Chondrocyte (in vitro differentiated cells): ENCODE measurements around the gene GFPT1. TPM values are rescaled to one million over a fixed set of nuclear protein-coding genes. Genes with fewer than 3 reads are reported as not detected.

Experiments
- DNase-seq: peaks from one replicate; pipeline ENCODE4 v3.0.0; 2021; ENCODE audit warnings: mixed read lengths, low spot score
- H3K27ac Mint-ChIP-seq: one replicate; pipeline ENCODE4 v1.8.0; 2021; ENCODE audit warnings: mild to moderate bottlenecking, moderate library complexity, mixed read lengths; ENCODE audit not compliant: unreplicated experiment
- H3K27me3 Mint-ChIP-seq: 2 replicates; pipeline ENCODE4 v1.8.0; 2021; ENCODE audit warnings: low read depth, mixed read lengths
- H3K36me3 Mint-ChIP-seq: 2 replicates; pipeline ENCODE4 v1.8.0; 2021; ENCODE audit warnings: low read depth, mixed read lengths
- H3K4me1 Mint-ChIP-seq: 2 replicates; pipeline ENCODE4 v1.8.0; 2021; ENCODE audit warnings: low read depth, mild to moderate bottlenecking, mixed read lengths
- H3K4me3 Mint-ChIP-seq: one replicate; pipeline ENCODE4 v1.8.0; 2021; ENCODE audit warnings: mild to moderate bottlenecking, moderate library complexity, mixed read lengths; ENCODE audit not compliant: unreplicated experiment
- H3K9me3 Mint-ChIP-seq: 2 replicates; pipeline ENCODE4 v1.8.0; 2021; ENCODE audit warnings: low read depth, mixed read lengths
- CTCF ChIP-seq: fragments of 200-600 bp; sonication (generic); IDR thresholded peaks from 2 replicates; pipeline ENCODE4 v1.5.0; 2021; ENCODE audit warnings: antibody characterized with exemption, mild to moderate bottlenecking, moderate library complexity
- total RNA-seq: library from RNA; stranded (reverse); gene quantifications from 3 replicates; pipeline ENCODE4 v1.2.1, GENCODE V29; 2021

The GFPT1 gene
- total RNA-seq, 1 donor from 2014 or later: 144 TPM

- Mint-ChIP-seq H3K27me3 (no peaks in the 10 kb centered on the region), H3K27ac (peak overlapping the region; percentile 6), H3K36me3 (peaks cover 44% of the 10 kb centered on the region), H3K9me3 (no peaks in the 10 kb centered on the region), H3K4me1 (peaks cover 11% of the 10 kb centered on the region), H3K4me3 (no peak overlapping the region)
- DNase-seq: no peak
- no peak for TF ChIP-seq CTCF
Observed at GRCh38 chr2:69348781-69349180, 38.2 kb downstream of the GFPT1 start.

GRCh38 chr2:69345434-69345833 is 41.6 kb downstream of the GFPT1 start:
- peaks cover 54% of the 10 kb centered on the region for H3K36me3 Mint-ChIP-seq
- no peak for TF ChIP-seq CTCF
- peak overlapping the region; percentile 68 for H3K27ac Mint-ChIP-seq
- no peaks in the 10 kb centered on the region for H3K27me3 Mint-ChIP-seq
- DNase-seq: no peak
- H3K9me3 Mint-ChIP-seq: no peaks in the 10 kb centered on the region
- peaks cover 19% of the 10 kb centered on the region for H3K4me1 Mint-ChIP-seq
- H3K4me3 Mint-ChIP-seq: no peak overlapping the region

GRCh38 chr2:69344305-69344704 is 42.7 kb downstream of the GFPT1 start:
- H3K9me3 Mint-ChIP-seq: no peaks in the 10 kb centered on the region
- no peaks in the 10 kb centered on the region for H3K27me3 Mint-ChIP-seq
- no peak for DNase-seq
- H3K27ac Mint-ChIP-seq: peak overlapping the region; percentile 47
- peaks cover 49% of the 10 kb centered on the region for H3K36me3 Mint-ChIP-seq
- peaks cover 28% of the 10 kb centered on the region for H3K4me1 Mint-ChIP-seq
- no peak overlapping the region for H3K4me3 Mint-ChIP-seq
- no peak for TF ChIP-seq CTCF

- no peaks in the 10 kb centered on the region for H3K27me3 Mint-ChIP-seq
- TF ChIP-seq CTCF: no peak
- no peak overlapping the region for H3K4me3 Mint-ChIP-seq
- no peak for DNase-seq
- peaks cover 35% of the 10 kb centered on the region for H3K4me1 Mint-ChIP-seq
- H3K36me3 Mint-ChIP-seq: peaks cover 49% of the 10 kb centered on the region
- H3K9me3 Mint-ChIP-seq: no peaks in the 10 kb centered on the region
- peak overlapping the region; percentile 88 for H3K27ac Mint-ChIP-seq
Observed at GRCh38 chr2:69340101-69340775, 46.8 kb downstream of the GFPT1 start.

- Mint-ChIP-seq H3K4me3 (no peak overlapping the region), H3K4me1 (peaks cover 21% of the 10 kb centered on the region), H3K36me3 (peaks cover 42% of the 10 kb centered on the region), H3K27me3 (no peaks in the 10 kb centered on the region), H3K9me3 (no peaks in the 10 kb centered on the region), H3K27ac (peak overlapping the region; percentile 83)
- TF ChIP-seq CTCF: no peak
- DNase-seq: no peak
Observed at GRCh38 chr2:69335311-69335710, 51.7 kb downstream of the GFPT1 start.
